Stimulated activated CD8-positive, alpha-beta memory T cell treated with anti-CD3 and anti-CD28 coated beads, Interleukin-7, amount 100 ng/mL, for 24 hours (primary cell): ENCODE data around the gene CDK6.

Source experiments
- DNase-seq: peaks from one replicate; pipeline ENCODE4 v3.0.0-alpha.2; 2020; ENCODE audit warnings: low read depth

The CDK6 gene

GRCh38 chr7:92826258-92826938 is 10.0 kb downstream of the CDK6 start:
- no peak for DNase-seq

GRCh38 chr7:92824901-92825480 is 11.4 kb downstream of the CDK6 start:
- no peak for DNase-seq

GRCh38 chr7:92824450-92824849 is 11.9 kb downstream of the CDK6 start:
- DNase-seq = no peak

- DNase-seq = no peak
Observed at GRCh38 chr7:92823042-92823441, 13.3 kb downstream of the CDK6 start.

- no peak for DNase-seq
Observed at GRCh38 chr7:92820191-92820590, 16.2 kb downstream of the CDK6 start.

- no peak for DNase-seq
Observed at GRCh38 chr7:92817398-92817797, 19.0 kb downstream of the CDK6 start.

- DNase-seq = no peak
Observed at GRCh38 chr7:92815412-92815811, 21.0 kb downstream of the CDK6 start.

- no peak for DNase-seq
Observed at GRCh38 chr7:92813390-92814024, 22.9 kb downstream of the CDK6 start.

GRCh38 chr7:92811158-92811557 is 25.2 kb downstream of the CDK6 start:
- DNase-seq = no peak

GRCh38 chr7:92809760-92810573 is 26.4 kb downstream of the CDK6 start:
- DNase-seq = no peak

GRCh38 chr7:92809397-92809759 is 27.0 kb downstream of the CDK6 start:
- no peak for DNase-seq

- no peak for DNase-seq
Observed at GRCh38 chr7:92808635-92809034, 27.7 kb downstream of the CDK6 start.

- DNase-seq = no peak
Observed at GRCh38 chr7:92808006-92808405, 28.4 kb downstream of the CDK6 start.

GRCh38 chr7:92806496-92806895 is 29.9 kb downstream of the CDK6 start:
- no peak for DNase-seq

GRCh38 chr7:92802406-92802805 is 34.0 kb downstream of the CDK6 start:
- no peak for DNase-seq

GRCh38 chr7:92799446-92800211 is 36.7 kb downstream of the CDK6 start:
- no peak for DNase-seq

- DNase-seq = no peak
Observed at GRCh38 chr7:92798517-92799249, 37.7 kb downstream of the CDK6 start.

GRCh38 chr7:92797693-92798092 is 38.7 kb downstream of the CDK6 start:
- no peak for DNase-seq

- no peak for DNase-seq
Observed at GRCh38 chr7:92797284-92797683, 39.1 kb downstream of the CDK6 start.

GRCh38 chr7:92794831-92795230 is 41.5 kb downstream of the CDK6 start:
- DNase-seq = no peak

- no peak for DNase-seq
Observed at GRCh38 chr7:92794391-92794790, 42.0 kb downstream of the CDK6 start.
